ENCODE results near the gene PRKN. TPM values are rescaled to one million over a fixed set of nuclear protein-coding genes. Genes with fewer than 3 reads are reported as not detected.
A peak's percentile ranks its signal among the peaks of the same experiment; 100 is the strongest.

PRKN gene
- total and polyA plus RNA-seq, 2 experiments from 2014 or later = 0.10 to 0.84 TPM

GRCh38 chr6:161740486-161740885 is 987.1 kb downstream of the PRKN start (continued):
- TF ChIP-seq CTCF (conservative IDR thresholded peaks at IDR 0.05; ENCODE audit: low read depth in 2 of 2) (no peak), ZNF331 (CRISPR knock-in tag; IDR thresholded peaks at IDR 0.05; ENCODE audit: low read depth) (no peak), ZNF114 (CRISPR knock-in tag; IDR thresholded peaks at IDR 0.05) (no peak), EZH2 (IDR thresholded peaks at IDR 0.05; ENCODE audit: low read depth, unreplicated experiment) (no peak), REST (IDR thresholded peaks at IDR 0.05; ENCODE audit: unreplicated experiment) (no peak), EZH2phosphoT487 (IDR thresholded peaks at IDR 0.05; ENCODE audit: unreplicated experiment) (no peak), STAT1 (IDR thresholded peaks at IDR 0.05; ENCODE audit: unreplicated experiment) (no peak)

- H3K4me1 Mint-ChIP-seq = peaks cover 7% of the 10 kb centered on the region; the same call in 2 of the 3 replicates
- TF ChIP-seq REST (IDR thresholded peaks at IDR 0.05; ENCODE audit: unreplicated experiment) = no peak
- no peak for TF ChIP-seq POLR2AphosphoS5 (IDR thresholded peaks at IDR 0.05; ENCODE audit: low read depth)
- TF ChIP-seq CREB1 (CRISPR knock-in tag; IDR thresholded peaks at IDR 0.05; ENCODE audit: low read depth) = no peak
- TF ChIP-seq EZH2phosphoT487 (IDR thresholded peaks at IDR 0.05; ENCODE audit: unreplicated experiment) = no peak
- no peak for TF ChIP-seq ZNF331 (CRISPR knock-in tag; IDR thresholded peaks at IDR 0.05; ENCODE audit: low read depth)
- no peak overlapping the region for H3K4me3 Mint-ChIP-seq
- H4K20me1 ChIP-seq (replicated peaks; ENCODE audit: insufficient read depth) = no peaks in the 10 kb centered on the region
- no peaks in the 10 kb centered on the region for H3K27me3 ChIP-seq (ENCODE audit: insufficient read depth)
- H3K79me2 ChIP-seq (replicated peaks; ENCODE audit: insufficient read depth) = no peaks in the 10 kb centered on the region
- ATAC-seq (no peak), DNase-seq (ENCODE audit: low spot score) (peak; percentile 16)
- no peak overlapping the region for H2AFZ ChIP-seq
- H3K36me3 Mint-ChIP-seq (ENCODE audit: low read depth) = no peaks in the 10 kb centered on the region
- H3K4me1 ChIP-seq (ENCODE audit: insufficient read depth) = no peaks in the 10 kb centered on the region
- H3K27ac ChIP-seq (ENCODE audit: low read depth) = no peak overlapping the region
- H3K36me3 ChIP-seq (ENCODE audit: insufficient read depth) = no peaks in the 10 kb centered on the region
- no peak overlapping the region for H3K4me3 ChIP-seq
- no peaks in the 10 kb centered on the region for H3K9me3 Mint-ChIP-seq
- H3F3A ChIP-seq (replicated peaks; ENCODE audit: low read depth) = no peaks in the 10 kb centered on the region
- no peaks in the 10 kb centered on the region for H3K9me2 ChIP-seq (ENCODE audit: insufficient read depth)
- no peak overlapping the region for H3K27ac Mint-ChIP-seq
- peaks cover 2% of the 10 kb centered on the region for H3K27me3 Mint-ChIP-seq (ENCODE audit: insufficient read depth, low read depth, poor library complexity)
- no peak overlapping the region for H3K4me2 ChIP-seq
These were observed 990.7 kb downstream of the PRKN start for GRCh38 chr6:161736781-161737292.

Data from GM23338 (cell line).